Stomach (tissue), 19 donors: Measurements from ENCODE around the gene NME8. TPM values are rescaled to one million over a fixed set of nuclear protein-coding genes. Genes with fewer than 3 reads are reported as not detected.
"Not testable (repeated sequence)": the region's sequence is repeated elsewhere in the genome, so short reads cannot be mapped to it uniquely, and the experiment has no call there.

Source experiments
- DNase-seq, 2 donors: peaks; one replicate each; pipeline versions ENCODE4 v3.0.0 to v3.0.0-alpha.2; 2013 to 2019
- H3K27ac ChIP-seq, 5 donors: fragments of 200-600 bp in 4 of 5; sonication (generic) in 4 of 5; one replicate each; pipeline ENCODE4 v1.5.1; 2013 to 2019; ENCODE audit warnings: mild to moderate bottlenecking in 1 of 5, moderate library complexity in 1 of 5
- H3K27me3 ChIP-seq, 3 donors: fragments of 200-600 bp; sonication (generic); one replicate each; pipeline ENCODE4 v1.5.1; 2017 to 2019; ENCODE audit warnings: mixed run types in 1 of 3
- H3K36me3 ChIP-seq, 4 donors: fragments of 200-600 bp; sonication (generic); 1 replicate in 3 of 4; 2 replicates in 1 of 4; pipeline ENCODE4 v1.5.1; 2016 to 2019
- H3K4me1 ChIP-seq, 4 donors: fragments of 200-600 bp; sonication (generic); one replicate each; pipeline ENCODE4 v1.5.1; 2016 to 2019
- H3K4me3 ChIP-seq, 4 donors: fragments of 200-600 bp; sonication (generic) in 3 of 4; one replicate each; pipeline ENCODE4 v1.5.1; 2016 to 2019; ENCODE audit warnings: mild to moderate bottlenecking in 1 of 4
- H3K9me3 ChIP-seq, 4 donors: fragments of 200-600 bp; sonication (generic); one replicate each; pipeline ENCODE4 v1.5.1; 2016 to 2019
- CTCF ChIP-seq, 7 experiments: fragments of 450-650 bp in 4 of 7; fragments of 200-600 bp in 3 of 7; sonication (generic) in 3 of 7; IDR thresholded peaks; one replicate each; pipeline ENCODE4 v1.5.1; 2016 to 2019; ENCODE audit warnings: antibody characterized with exemption in 7 of 7, control low read depth in 2 of 7, mild to moderate bottlenecking in 1 of 7
- EP300 ChIP-seq: sonication (generic); formaldehyde crosslinking; IDR thresholded peaks from one replicate; pipeline ENCODE4 v1.6.1; 2017; ENCODE audit warnings: antibody characterized with exemption
- POLR2A ChIP-seq, 4 donors: fragments of 450-650 bp; IDR thresholded peaks; one replicate each; pipeline ENCODE4 v1.6.1; 2016; ENCODE audit warnings: antibody characterized with exemption in 4 of 4, control low read depth in 2 of 4, mild to moderate bottlenecking in 1 of 4, moderate library complexity in 1 of 4
- POLR2AphosphoS5 ChIP-seq, 3 donors: sonication (generic); formaldehyde crosslinking; IDR thresholded peaks; one replicate each; pipeline ENCODE4 v1.6.1; 2016; ENCODE audit warnings: antibody characterized with exemption in 3 of 3
- WGBS, 5 donors: extraction: QIAGEN DNeasy Blood & Tissue Kit in 3 of 5; methylation state at CpG; one replicate each; pipeline versions ENCODE4 v1.1.5 to v1.1.7; 2013 to 2018; 5-methylcytosine and 5-hydroxymethylcytosine counted together
- intact Hi-C: fragments of 100-400 bp; cut with DNase I; formaldehyde crosslinking; loops from one replicate; pipeline ENCODE4 v1.15.1; 2023; ENCODE audit warnings: low total_unique reads
- long read RNA-seq, 10 donors: transcript quantifications; one replicate each; lab custom pipeline, GENCODE V29; 2026
- polyA plus RNA-seq, 3 donors: library from polyadenylated mRNA; stranded (reverse); fragments of 200-250 nt; gene quantifications; one replicate each; pipeline ENCODE4 v1.2.3, GENCODE V29; 2013
- total RNA-seq, 5 donors: library from RNA; depleted of rRNA; stranded (reverse); fragments of >200 nt; gene quantifications; one replicate each; pipeline versions ENCODE4 v1.1.0 to v1.2.3, GENCODE V29; 2014 to 2016
- donor health status: healthy with polysubstance abuse.
- donor health status: Bipolar disorder and iron deficiency.
- donor health status: healthy.

The NME8 gene
- total RNA-seq = 10 to 100 TPM in 1 of 5 donors, not detected in 4; 14.8 TPM
- polyA plus RNA-seq = under 1 TPM in 1 of 3 donors, not detected in 2; 0.31 TPM
- long read RNA-seq, donor 1 = 0 reads
- long read RNA-seq, donor 2 = 0 reads
- long read RNA-seq, donor 3 = 0 reads
- long read RNA-seq, donor 4 = 0 reads
- long read RNA-seq, donor 5 = 0 reads
- long read RNA-seq, donor 6, partial matches to known transcripts = 0 of 1 reads
- long read RNA-seq, donor 6, other reads (novel, unspliced or antisense) = 0 of 1 reads
- long read RNA-seq, donor 7 = 0 reads
- long read RNA-seq, donor 8 = 0 reads
- long read RNA-seq, donor 9 = 0 reads
- long read RNA-seq, donor 10 = 0 reads

- H3K27ac ChIP-seq = no peak within 1 kb of the TSS
- intact Hi-C loops = no loop called here
- H3K36me3 ChIP-seq = no peaks in the 10 kb centered on the region
- WGBS, 5 donors = 67 to 88% (median 76%) methylated on average over 7 of the region's 7 CpGs
- no peaks in the 10 kb centered on the region for H3K27me3 ChIP-seq
- no peak for TF ChIP-seq POLR2A (IDR thresholded peaks at IDR 0.05)
- TF ChIP-seq EP300 = no peak
- TF ChIP-seq POLR2AphosphoS5 (IDR thresholded peaks at IDR 0.05) = no peak
- no peak for TF ChIP-seq CTCF (IDR thresholded peaks at IDR 0.05)
- no peak for DNase-seq
- peaks cover 0 to 13% (median 0%) of the 10 kb centered on the region in 4 donors for H3K9me3 ChIP-seq
- no peaks in the 10 kb centered on the region for H3K4me1 ChIP-seq
- no peak within 1 kb of the TSS for H3K4me3 ChIP-seq
Measured at GRCh38 chr7:37848297-37848696, at the start of gene NME8. TSS of gene NME8 (plus strand) at chr7:37848597. CDS start at chr7:37850267, 1,670 bp downstream.

GRCh38 chr7:37806152-37806551, 42.2 kb upstream of the NME8 start:
- 68 to 88% (median 81%) methylated on average over 2 of the region's 2 CpGs for WGBS, 5 donors
- intact Hi-C loops = no loop called here
- no peaks in the 10 kb centered on the region for H3K4me1 ChIP-seq

GRCh38 chr7:37812161-37812580, 36.2 kb upstream of the NME8 start:
- H3K9me3 ChIP-seq, H3K36me3 ChIP-seq, intact Hi-C loops, H3K27me3 ChIP-seq, H3K4me1 ChIP-seq, H3K27ac ChIP-seq, H3K4me3 ChIP-seq, DNase-seq: not testable (repeated sequence)
- WGBS, 5 donors = 25 to 52% (median 36%) methylated on average over 1 of the region's 1 CpG

More at GRCh38 chr7:37806152-37806551, 42.2 kb upstream of the NME8 start:
- Histone ChIP-seq H3K36me3 (no peaks in the 10 kb centered on the region), H3K27me3 (no peaks in the 10 kb centered on the region), H3K9me3 (no peaks in the 10 kb centered on the region), H3K27ac (no peak overlapping the region), H3K4me3 (no peak overlapping the region)
- DNase-seq = no peak
- no peak for TF ChIP-seq CTCF (IDR thresholded peaks at IDR 0.05)
- TF ChIP-seq POLR2A (IDR thresholded peaks at IDR 0.05) = no peak
- TF ChIP-seq POLR2AphosphoS5 (IDR thresholded peaks at IDR 0.05) = no peak
- TF ChIP-seq EP300 = no peak

GRCh38 chr7:37815671-37816371, 32.6 kb upstream of the NME8 start:
- TF ChIP-seq POLR2A (IDR thresholded peaks at IDR 0.05) (no peak), POLR2AphosphoS5 (IDR thresholded peaks at IDR 0.05) (no peak), CTCF (IDR thresholded peaks at IDR 0.05) (no peak), EP300 (no peak)
- Histone ChIP-seq H3K27ac (no peak overlapping the region), H3K27me3 (no peaks in the 10 kb centered on the region), H3K36me3 (no peaks in the 10 kb centered on the region), H3K4me3 (no peak overlapping the region), H3K4me1 (no peaks in the 10 kb centered on the region), H3K9me3 (no peaks in the 10 kb centered on the region)
- intact Hi-C loops = no loop called here
- 51 to 70% (median 58%) methylated on average over 2 of the region's 2 CpGs for WGBS, 5 donors
- no peak for DNase-seq
